Measurements from ENCODE around the gene MC1R.
"Not testable (repeated sequence)": the region's sequence is repeated elsewhere in the genome, so short reads cannot be mapped to it uniquely, and the experiment has no call there.

MC1R gene

GRCh38 chr16:89918453-89919347 lies at the start of gene MC1R:
Gene MC1R (plus strand): TSS chr16:89918862. CDS start chr16:89919259, 397 bp downstream.
- DNase-seq = no peak

DNA sequence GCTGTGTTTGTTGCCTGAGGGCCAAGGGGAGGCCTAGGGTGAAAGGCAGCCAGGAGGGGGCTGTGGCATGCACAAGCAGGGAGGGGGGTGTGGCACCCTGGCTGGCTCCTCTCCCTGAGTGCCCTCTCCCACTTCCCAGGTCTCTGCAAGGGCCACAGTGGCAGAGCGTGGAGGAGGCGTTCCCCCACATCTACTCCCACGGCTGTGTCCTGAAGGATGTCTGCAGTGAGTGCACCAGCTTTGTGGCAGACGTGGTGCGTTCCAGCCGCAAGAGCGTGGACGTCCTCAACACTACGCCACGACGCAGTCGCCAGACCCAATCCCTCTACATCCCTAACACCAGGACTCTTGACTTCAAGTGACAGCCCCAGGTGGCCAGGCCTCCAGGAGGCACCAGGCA lies 48.8 kb upstream of the MC1R start:
- DNase-seq = no peak

DNA sequence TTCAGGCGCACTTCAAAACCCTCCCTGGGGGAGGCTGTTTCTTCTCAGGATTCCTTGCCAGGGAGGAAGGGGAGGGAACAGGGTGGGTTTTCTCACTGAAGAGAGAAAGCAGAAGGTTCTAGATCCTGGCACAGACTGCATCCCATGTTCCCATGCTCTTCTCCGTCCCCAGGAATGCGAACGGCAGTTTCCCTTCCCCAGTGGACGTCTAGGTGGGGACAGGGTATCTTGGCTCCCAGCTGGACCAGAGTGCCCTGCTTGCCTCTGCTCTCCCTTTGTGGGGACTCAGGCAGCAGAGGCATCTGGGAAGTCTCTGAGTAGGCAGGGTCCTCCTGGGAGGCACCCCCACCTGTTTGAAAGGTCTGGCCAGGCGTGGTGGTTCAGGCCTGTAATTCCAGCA lies 48.2 kb upstream of the MC1R start:
- DNase-seq = no peak

DNA sequence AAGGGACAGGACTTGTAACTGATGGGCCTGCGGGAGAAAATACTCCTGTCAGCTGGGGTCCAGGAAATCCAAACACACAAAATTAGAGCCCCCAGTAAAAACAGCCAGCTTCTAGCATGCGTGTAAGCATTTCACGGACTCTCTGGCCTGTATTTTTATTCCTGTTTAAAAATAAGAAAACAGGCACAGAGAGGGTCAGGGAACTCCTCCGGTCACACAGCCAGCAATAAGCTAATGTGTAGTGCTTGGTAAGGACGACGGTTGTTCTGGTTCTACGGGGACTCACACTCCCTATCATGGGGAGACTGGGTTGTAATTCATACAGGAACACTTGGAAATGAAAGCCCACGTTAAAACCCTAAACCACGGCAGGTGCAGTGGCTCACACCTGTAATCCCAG lies 46.8 kb upstream of the MC1R start:
- DNase-seq = no peak

DNA sequence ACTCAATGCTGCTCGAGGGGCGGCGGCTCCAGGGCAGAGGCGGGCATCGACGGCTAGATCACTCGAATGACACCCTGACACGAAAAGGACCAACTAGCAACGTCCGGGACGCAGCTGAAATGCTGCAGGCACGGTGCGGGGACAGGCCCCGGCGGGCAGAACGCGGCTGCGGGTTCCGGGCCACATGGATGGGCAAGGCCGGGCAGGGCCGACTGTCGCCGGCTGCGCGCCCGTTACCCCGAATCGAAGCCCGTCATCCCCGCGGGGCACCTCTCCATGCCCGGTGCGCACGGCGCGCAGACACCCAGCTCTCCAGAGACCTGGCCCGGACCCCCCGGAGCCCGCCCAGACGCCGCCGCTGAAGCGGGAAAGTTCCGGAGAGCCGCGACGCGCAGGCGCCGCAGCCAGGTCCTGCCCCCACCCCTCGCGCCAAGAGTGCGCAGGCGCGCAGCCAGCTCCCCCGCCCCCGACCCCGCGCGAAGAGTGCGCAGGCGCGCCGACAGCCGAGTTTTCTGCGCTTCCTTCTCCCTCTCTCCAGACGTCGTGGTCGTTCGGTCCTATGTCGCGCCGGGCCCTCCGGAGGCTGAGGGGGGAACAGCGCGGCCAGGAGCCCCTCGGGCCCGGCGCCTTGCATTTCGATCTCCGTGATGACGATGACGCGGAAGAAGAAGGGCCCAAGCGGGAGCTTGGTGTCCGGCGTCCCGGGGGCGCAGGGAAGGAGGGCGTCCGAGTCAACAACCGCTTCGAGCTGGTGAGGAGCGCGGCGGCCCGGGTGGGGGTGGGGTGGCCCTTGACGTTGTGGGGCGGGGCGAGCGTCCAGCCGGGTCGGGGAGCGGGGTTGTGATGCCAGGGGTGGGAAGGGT lies 45.3 kb upstream of the MC1R start, which contains the start of gene TCF25:
TSS of gene TCF25 (plus strand) at position 484 of the 863 bp plus-strand sequence. CDS start at position 560, 76 bp downstream.
- DNase-seq = peak; percentile 66 to 84

GRCh38 chr16:89873972-89874689 lies 44.5 kb upstream of the MC1R start:
- DNase-seq = peak; percentile 70 to 84

- not testable (repeated sequence) for DNase-seq
Measured at GRCh38 chr16:89879123-89879522, 39.5 kb upstream of the MC1R start.

DNA sequence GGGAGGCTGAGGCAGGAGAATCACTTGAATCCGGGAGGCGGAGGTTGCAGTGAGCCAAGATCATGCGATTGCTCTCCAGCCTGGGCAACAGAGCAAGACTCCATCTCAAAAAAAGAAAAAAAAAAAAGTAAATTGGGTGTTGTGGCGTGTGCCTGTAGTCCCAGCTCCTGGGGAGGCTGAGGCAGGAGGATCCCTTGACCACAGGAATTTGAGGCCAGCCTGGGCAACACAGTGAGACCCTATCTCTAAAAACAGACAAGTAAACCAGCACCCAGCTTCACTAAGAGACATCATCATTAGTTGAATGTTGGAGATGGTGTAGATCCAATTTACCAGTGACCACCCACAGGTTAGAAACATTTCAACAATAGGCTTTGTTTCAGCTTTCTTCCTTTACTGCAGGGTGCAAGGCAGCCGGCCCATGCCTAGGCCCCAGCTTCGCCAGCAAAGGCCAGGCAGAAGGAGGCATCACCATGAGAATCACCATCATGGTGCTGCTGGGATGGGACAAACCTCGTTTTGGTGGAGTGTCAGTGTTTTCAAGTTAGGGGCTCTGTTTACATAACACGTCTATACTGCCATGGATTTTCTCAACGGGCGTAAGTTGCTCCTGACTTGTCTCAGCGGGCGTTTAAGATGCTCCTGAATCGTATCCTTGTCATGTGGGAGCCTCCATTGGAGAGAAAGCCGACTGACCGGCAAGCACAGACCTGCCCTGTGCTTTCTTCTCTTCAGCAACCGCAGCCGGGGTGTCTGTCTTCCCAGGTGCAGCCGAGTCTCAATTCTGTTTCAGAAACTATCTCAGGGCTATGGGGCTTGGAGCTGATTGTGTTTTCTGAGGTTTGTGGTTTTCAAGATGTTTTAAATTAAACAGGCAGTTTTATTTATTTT lies 37.9 kb upstream of the MC1R start:
- no peak for DNase-seq

DNA sequence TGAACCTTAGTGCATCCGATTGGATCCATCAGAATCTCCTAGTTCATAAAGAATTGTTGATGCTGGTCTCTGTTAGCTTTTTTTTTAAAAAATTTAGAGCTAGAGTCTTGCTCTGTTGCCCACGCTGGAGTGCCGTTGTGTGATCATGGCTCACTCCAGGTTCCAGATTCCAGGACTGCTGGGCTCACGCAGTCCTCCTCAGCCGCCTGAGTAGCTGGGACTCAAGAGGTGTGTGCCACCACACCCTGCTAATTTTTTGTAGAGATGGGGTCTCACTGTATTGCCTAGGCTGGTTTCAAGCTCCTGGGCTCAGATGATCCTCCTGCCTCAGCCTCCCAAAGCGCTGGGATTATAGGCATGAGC lies 37.3 kb upstream of the MC1R start:
- DNase-seq = no peak

DNA sequence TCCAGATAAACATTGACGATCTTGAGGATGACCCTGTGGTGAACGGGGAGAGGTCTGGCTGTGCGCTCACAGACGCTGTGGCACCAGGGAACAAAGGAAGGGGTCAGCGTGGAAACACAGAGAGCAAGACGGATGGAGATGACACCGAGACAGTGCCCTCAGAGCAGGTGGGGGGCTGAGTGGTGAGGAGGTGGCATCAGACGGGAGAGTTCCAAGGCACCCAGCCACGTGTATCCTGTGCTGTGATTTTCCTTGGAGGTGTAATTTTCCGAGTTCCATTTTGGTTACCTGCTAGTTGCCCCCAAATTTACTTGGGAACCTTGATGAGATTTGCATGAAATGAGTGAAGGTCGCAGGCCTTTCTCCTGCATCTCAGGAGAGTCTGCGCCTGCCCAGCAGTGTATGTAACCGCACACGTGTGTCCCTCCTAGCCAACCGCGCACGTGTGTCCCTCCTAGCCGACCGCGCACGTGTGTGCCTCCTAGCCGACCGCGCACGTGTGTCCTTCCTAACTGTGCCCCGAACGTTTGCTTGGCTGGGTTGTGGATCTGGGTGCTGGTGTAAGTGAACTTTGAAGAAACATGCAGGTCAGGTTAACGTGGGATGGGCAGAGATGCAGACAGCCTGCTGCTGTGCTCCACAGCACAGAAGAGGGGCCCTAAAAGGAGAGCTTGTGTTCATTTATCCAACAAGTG lies 35.2 kb upstream of the MC1R start:
- DNase-seq = no peak

DNA sequence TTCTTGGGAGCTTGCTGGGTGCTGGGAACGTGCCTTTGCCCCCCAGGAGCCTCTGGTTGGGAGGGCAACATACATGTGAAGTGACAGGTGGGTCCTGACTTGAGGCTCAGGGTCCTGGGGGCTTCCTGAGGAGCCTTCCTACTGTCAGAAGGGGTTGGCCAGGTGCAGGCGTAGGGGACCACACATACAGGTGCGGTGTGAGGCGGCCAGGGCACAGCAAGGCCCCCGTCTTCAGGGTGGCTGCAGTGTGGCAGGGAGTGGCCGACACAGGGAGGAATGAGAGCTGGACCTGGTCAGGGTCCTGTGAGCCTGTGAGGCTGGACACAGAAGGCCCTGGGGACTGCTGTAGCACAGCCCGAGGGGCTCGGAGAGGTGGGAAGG lies 34.6 kb upstream of the MC1R start:
- no peak for DNase-seq

- DNase-seq = no peak
Measured at GRCh38 chr16:89887243-89887642, 31.4 kb upstream of the MC1R start.

GRCh38 chr16:89890200-89890599 lies 28.5 kb upstream of the MC1R start:
- DNase-seq = no peak

DNA sequence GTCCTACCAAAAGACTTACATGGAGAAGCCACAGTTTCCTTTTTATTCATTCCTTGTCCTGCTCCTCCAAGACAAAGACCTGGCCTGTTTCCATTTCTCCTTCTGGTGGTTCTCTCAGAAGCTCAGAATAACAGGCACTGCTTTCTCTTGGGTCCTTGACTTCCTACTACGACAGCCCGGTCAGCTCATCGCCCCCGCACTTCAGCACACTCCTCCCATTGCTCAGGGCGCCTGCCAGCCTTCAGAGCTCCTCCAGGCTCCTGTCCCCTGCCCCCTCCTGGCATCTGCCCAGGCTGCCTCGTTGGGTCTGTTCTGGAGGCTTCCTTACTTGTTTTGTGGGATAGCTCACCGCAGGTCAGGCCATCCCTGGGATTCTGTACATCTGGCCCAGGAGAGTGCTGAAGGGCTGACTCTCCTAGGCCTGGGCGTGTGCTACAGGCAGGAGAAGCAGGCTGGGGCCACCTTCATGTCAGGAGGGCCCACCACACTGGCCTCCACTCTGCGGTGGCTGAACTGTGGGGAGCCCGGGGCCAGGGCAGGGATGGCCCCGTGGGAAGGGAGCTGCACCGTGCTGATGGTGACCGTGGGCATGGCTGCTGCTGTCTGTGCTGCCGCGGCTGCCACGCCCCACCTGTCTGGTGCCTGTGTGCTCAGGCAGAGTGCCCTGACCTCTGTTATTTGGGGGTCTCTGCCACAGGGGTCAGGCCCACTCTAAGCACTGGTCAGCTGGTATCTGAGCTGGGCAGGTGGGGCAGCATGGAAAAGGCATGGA lies 27.6 kb upstream of the MC1R start:
- no peak for DNase-seq

DNA sequence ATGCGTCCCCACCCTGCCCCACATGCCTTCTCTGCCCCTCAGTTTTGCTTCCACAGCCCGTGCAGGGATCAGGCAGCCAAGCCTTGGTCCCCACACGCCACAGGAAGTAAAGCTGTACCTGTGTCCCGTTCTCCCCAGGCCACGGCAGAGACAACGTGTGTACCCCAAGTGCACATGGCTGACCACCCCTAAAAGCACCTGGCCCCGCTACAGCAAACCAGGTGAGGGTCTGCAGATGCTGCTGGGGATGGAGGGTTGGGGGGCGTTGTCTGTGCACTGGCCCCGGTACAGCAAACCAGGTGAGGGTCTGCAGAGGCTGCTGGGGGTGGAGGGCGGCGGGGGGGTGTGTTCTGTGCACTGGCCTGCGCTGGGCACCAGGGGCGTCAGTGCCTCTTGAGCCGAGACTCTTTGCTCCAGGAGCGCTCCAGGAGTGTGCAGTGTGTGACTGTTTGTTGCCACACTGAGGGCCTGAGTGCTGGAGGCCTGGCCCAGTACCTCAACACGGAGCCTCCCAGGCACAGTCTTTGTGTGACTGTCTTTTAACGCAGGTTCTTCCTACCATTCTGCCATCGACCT lies 26.5 kb upstream of the MC1R start:
- no peak for DNase-seq

DNA sequence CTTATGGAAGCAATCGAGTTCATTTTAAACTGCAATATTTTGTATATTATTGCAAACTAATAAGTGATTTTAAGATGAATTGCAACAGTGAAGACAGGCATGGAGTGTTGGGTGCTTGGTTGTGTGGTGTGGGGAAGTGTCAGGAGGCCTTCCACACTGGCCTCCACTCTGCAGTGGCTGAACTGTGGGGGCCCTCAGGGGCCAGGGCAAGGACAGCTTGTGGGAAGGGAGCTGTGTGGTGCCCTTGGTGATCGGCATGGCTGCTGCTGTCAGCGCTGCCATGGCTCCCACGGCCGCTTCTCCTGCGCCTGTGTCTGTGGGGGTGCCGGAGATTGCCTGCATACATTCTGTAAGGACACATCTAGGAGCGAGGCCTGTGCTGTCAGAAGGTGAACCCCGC lies 26.0 kb upstream of the MC1R start:
- no peak for DNase-seq

DNA sequence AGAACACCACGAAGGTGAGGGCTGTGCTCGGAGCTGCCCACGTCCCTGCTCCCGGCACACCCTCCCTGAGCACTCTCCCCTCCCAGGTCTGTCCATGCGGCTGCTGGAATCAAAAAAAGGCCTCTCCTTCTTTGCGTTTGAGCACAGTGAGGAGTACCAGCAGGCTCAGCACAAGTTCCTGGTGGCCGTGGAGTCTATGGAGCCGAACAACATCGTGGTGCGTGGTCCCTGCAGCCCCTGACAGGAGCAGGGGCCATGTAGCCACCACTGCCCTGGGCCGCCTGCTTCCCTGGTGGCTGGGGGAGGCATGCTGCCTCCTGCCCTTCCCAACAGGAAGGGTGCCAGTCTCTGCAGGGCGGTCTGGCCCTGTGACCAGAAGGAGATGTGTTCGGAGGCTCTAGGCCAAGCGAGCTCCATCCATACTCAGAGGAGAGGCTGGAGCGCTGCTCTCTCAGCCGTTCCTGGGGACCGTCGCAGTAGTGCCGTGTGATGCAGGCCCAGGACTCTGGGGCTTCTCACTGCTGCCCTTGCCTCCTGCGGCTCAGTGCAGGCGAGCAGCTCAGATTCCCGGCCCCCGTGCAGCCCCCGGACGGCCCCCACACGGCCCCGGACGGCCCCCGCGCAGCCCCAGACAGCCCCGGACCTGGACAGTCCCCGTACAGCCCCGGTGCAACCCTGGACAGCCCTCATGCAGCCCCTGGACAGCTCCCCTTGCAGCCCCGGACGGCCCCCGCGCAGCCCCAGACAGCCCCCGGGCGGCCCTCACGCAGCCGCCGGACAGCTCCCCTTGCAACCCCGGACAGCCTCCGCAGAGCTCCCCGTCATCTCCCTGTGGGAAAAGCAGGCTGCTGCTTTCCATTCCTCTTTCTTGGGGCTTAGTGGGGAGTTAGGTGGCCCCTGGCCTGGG lies 24.8 kb upstream of the MC1R start:
- no peak for DNase-seq

- no peak for DNase-seq
Measured at GRCh38 chr16:89895482-89896250, 23.0 kb upstream of the MC1R start.
